Iris pigment epithelial cell (primary cell): ENCODE results near the gene GOLGA6L10.
"Not testable (repeated sequence)": the region's sequence is repeated elsewhere in the genome, so short reads cannot be mapped to it uniquely, and the experiment has no call there.

Experiments
- DNase-seq: peaks from one replicate; pipeline ENCODE4 v3.0.0-alpha.2; 2011; ENCODE audit warnings: low read depth

Gene GOLGA6L10

DNA sequence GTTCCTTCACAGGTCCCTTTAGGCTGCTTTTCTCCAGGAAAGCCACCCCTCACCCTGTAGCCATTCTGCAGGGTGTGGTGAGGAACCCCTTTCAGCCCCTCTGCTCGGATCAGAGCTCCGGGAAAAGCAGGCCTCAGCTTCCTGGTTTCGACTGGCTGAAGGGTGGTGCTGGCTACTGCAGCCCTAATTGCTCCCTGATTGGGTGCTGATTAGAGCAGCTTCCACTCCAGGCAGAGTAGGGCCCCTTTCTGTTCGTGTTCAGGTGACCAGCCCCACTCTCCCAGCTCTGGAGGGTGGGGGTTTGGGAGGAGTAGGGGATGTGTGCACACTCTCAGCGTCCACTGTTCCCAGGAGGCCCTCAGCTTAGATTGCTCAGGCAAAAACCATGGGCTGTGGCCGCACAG is 49.8 kb downstream of the GOLGA6L10 start:
- not testable (repeated sequence) for DNase-seq

- peak; percentile 12 for DNase-seq
Measured at GRCh38 chr15:82298520-82298919, 50.8 kb downstream of the GOLGA6L10 start.

- no peak for DNase-seq
Measured at GRCh38 chr15:82298032-82298431, 51.2 kb downstream of the GOLGA6L10 start.

- no peak for DNase-seq
Measured at GRCh38 chr15:82297546-82297945, 51.7 kb downstream of the GOLGA6L10 start.

GRCh38 chr15:82294061-82294690 is 55.1 kb downstream of the GOLGA6L10 start:
- DNase-seq: no peak

DNA sequence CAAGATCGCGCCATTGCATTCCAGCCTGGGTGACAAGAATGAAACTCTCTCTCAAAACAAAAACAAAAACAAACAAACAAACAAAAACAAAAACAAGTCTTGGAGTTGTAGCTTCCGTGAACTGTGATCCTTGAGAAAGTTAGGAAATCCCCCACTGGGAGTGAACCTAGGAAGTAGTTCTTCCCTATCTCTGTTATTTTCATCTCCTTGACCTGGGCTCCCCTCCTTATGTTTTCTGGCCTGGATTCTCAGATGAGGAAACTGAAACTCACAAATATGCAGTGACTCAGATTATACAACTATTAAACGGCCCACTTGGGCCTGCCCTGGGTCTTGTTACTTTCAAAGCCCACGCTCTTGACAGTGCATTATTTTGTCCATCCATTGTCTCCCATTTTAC is 57.0 kb downstream of the GOLGA6L10 start:
- DNase-seq: no peak
